HepG2 (cell line): ENCODE results near the gene AP2A2. TPM values are rescaled to one million over a fixed set of nuclear protein-coding genes. Genes with fewer than 3 reads are reported as not detected.

ENCODE experiments used
- EZH2 ChIP-seq: conservative IDR thresholded peaks from 2 replicates; pipeline ENCODE4 v1.6.1; 2012; ENCODE audit warnings: mild to moderate bottlenecking, low read depth, low read length, moderate library complexity
- NCOA2 ChIP-seq: sonication (generic); formaldehyde crosslinking; IDR thresholded peaks from 2 replicates; pipeline ENCODE4 v1.8.0; 2022; ENCODE audit warnings: inconsistent platforms
- NFRKB ChIP-seq: fragments of 450-650 bp; IDR thresholded peaks from 2 replicates; pipeline ENCODE4 v1.6.1; 2017
- NR3C1 ChIP-seq: sonication (generic); formaldehyde crosslinking; IDR thresholded peaks from 2 replicates; pipeline ENCODE4 v1.4.0; 2020; ENCODE audit warnings: missing genetic modification reagents
- PAXIP1 ChIP-seq: sonication (generic); formaldehyde crosslinking; conservative IDR thresholded peaks from 2 replicates; pipeline ENCODE4 v1.4.0; 2020; ENCODE audit warnings: mild to moderate bottlenecking, missing genetic modification reagents, moderate library complexity
- SOX6 ChIP-seq, 2 experiments: fragments of 450-650 bp in 1 of 2; sonication (generic) in 1 of 2; formaldehyde crosslinking in 1 of 2; IDR thresholded peaks; 2 replicates each; pipeline versions ENCODE4 v1.4.0 to v1.6.1; 2017 to 2020; ENCODE audit warnings: antibody characterized with exemption in 1 of 2, mild to moderate bottlenecking in 1 of 2, missing genetic modification reagents in 1 of 2
- SPEN ChIP-seq: sonication (generic); formaldehyde crosslinking; IDR thresholded peaks from 2 replicates; pipeline ENCODE4 v1.5.1; 2020; ENCODE audit warnings: low read depth, mild to moderate bottlenecking, missing genetic modification reagents
- SRF ChIP-seq: IDR thresholded peaks from 2 replicates; pipeline ENCODE4 v1.6.1; 2011; ENCODE audit warnings: mild to moderate bottlenecking, low read depth, low read length, moderate library complexity
- TOPORS ChIP-seq: sonication (generic); formaldehyde crosslinking; IDR thresholded peaks from 2 replicates; pipeline ENCODE4 v1.8.0; 2023; ENCODE audit warnings: mild to moderate bottlenecking, missing genetic modification reagents
- TP53 ChIP-seq: sonication (generic); formaldehyde crosslinking; conservative IDR thresholded peaks from 2 replicates; pipeline ENCODE4 v1.4.0; 2020; ENCODE audit warnings: missing genetic modification reagents
- ZBTB7A ChIP-seq: sonication (generic); formaldehyde crosslinking; IDR thresholded peaks from 2 replicates; pipeline ENCODE4 v1.8.0; 2022; ENCODE audit warnings: mild to moderate bottlenecking, missing genetic modification reagents
- ZNF605 ChIP-seq: sonication (generic); formaldehyde crosslinking; IDR thresholded peaks from 2 replicates; pipeline ENCODE4 v1.8.0; 2022; ENCODE audit warnings: mild to moderate bottlenecking, missing genetic modification reagents
- ZNF609 ChIP-seq: sonication (generic); formaldehyde crosslinking; IDR thresholded peaks from 2 replicates; pipeline ENCODE4 v1.4.0; 2020; ENCODE audit warnings: mild to moderate bottlenecking, missing genetic modification reagents, borderline replicate concordance
- ZNF790 ChIP-seq: sonication (generic); formaldehyde crosslinking; IDR thresholded peaks from 2 replicates; pipeline ENCODE4 v1.8.0; 2022; ENCODE audit warnings: missing genetic modification reagents, mild to moderate bottlenecking, borderline replicate concordance
- polyA plus RNA-seq, 8 experiments: library from polyadenylated mRNA; depleted of rRNA in 3 of 8; stranded (reverse) in 7 of 8; unstranded in 1 of 8; fragments of >200 nt; fragmentation: Illumina TruSeq in 4 of 8; extraction: Trizol in 4 of 8; gene quantifications; 2 replicates each; pipeline versions ENCODE4 v1.2.1 to v1.2.3, GENCODE V29; 2011 to 2016; ENCODE audit warnings: low read depth in 4 of 8, missing spikeins in 1 of 8, mixed read lengths in 1 of 8; ENCODE audit not compliant: insufficient read depth in 1 of 8
- total RNA-seq, 5 experiments: library from RNA; depleted of rRNA; stranded (reverse); fragments of >200 nt; fragmentation: Illumina TruSeq; extraction: Trizol; gene quantifications; 2 replicates each; pipeline ENCODE4 v1.2.3, GENCODE V29; 2016; ENCODE audit warnings: low read depth in 1 of 5
- TF ChIP-seq, protein P1 (sequence below): sonication (generic); formaldehyde crosslinking; IDR thresholded peaks from 2 replicates; pipeline ENCODE4 v1.5.1; 2020; ENCODE audit warnings: mild to moderate bottlenecking, missing genetic modification reagents, borderline replicate concordance
- TF ChIP-seq, protein P2 (sequence below): sonication (generic); formaldehyde crosslinking; IDR thresholded peaks from 2 replicates; pipeline ENCODE4 v1.5.0; 2020; ENCODE audit warnings: missing genetic modification reagents, mild to moderate bottlenecking, borderline replicate concordance

AP2A2 gene
- total and polyA plus RNA-seq, 2 of the 13 experiments (the other 11 are each of a cell fraction or from before 2014, with no cell fraction given) = 25.7 to 75.7 TPM

GRCh38 chr11:947744-948143 is 22.1 kb downstream of the AP2A2 start (continued):
- TF ChIP-seq NR3C1 (no peak), EZH2 (no peak), SRF (no peak), TOPORS (CRISPR knock-in tag) (no peak), NCOA2 (CRISPR knock-in tag) (0 out of 2 replicates have a peak, but pooled peaks have one; percentile 8), SPEN (CRISPR knock-in tag) (no peak), ZNF605 (no peak), SOX6 (IDR thresholded peaks at IDR 0.05) (no peak), SOX6 (CRISPR knock-in tag; IDR thresholded peaks at IDR 0.05) (peak; percentile 62), TP53 (CRISPR knock-in tag) (no peak), ZBTB7A (CRISPR knock-in tag) (no peak), ZNF790 (CRISPR knock-in tag) (no peak), PAXIP1 (CRISPR knock-in tag) (peak; percentile 66), NFRKB (no peak), ZNF609 (CRISPR knock-in tag) (no peak)
- TF ChIP-seq, protein P1, sequence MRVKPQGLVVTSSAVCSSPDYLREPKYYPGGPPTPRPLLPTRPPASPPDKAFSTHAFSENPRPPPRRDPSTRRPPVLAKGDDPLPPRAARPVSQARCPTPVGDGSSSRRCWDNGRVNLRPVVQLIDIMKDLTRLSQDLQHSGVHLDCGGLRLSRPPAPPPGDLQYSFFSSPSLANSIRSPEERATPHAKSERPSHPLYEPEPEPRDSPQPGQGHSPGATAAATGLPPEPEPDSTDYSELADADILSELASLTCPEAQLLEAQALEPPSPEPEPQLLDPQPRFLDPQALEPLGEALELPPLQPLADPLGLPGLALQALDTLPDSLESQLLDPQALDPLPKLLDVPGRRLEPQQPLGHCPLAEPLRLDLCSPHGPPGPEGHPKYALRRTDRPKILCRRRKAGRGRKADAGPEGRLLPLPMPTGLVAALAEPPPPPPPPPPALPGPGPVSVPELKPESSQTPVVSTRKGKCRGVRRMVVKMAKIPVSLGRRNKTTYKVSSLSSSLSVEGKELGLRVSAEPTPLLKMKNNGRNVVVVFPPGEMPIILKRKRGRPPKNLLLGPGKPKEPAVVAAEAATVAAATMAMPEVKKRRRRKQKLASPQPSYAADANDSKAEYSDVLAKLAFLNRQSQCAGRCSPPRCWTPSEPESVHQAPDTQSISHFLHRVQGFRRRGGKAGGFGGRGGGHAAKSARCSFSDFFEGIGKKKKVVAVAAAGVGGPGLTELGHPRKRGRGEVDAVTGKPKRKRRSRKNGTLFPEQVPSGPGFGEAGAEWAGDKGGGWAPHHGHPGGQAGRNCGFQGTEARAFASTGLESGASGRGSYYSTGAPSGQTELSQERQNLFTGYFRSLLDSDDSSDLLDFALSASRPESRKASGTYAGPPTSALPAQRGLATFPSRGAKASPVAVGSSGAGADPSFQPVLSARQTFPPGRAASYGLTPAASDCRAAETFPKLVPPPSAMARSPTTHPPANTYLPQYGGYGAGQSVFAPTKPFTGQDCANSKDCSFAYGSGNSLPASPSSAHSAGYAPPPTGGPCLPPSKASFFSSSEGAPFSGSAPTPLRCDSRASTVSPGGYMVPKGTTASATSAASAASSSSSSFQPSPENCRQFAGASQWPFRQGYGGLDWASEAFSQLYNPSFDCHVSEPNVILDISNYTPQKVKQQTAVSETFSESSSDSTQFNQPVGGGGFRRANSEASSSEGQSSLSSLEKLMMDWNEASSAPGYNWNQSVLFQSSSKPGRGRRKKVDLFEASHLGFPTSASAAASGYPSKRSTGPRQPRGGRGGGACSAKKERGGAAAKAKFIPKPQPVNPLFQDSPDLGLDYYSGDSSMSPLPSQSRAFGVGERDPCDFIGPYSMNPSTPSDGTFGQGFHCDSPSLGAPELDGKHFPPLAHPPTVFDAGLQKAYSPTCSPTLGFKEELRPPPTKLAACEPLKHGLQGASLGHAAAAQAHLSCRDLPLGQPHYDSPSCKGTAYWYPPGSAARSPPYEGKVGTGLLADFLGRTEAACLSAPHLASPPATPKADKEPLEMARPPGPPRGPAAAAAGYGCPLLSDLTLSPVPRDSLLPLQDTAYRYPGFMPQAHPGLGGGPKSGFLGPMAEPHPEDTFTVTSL = no peak
- TF ChIP-seq, protein P2, sequence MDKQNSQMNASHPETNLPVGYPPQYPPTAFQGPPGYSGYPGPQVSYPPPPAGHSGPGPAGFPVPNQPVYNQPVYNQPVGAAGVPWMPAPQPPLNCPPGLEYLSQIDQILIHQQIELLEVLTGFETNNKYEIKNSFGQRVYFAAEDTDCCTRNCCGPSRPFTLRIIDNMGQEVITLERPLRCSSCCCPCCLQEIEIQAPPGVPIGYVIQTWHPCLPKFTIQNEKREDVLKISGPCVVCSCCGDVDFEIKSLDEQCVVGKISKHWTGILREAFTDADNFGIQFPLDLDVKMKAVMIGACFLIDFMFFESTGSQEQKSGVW (CRISPR knock-in tag) = no peak
